OCI-LY1 (cell line): ENCODE measurements around the gene TMEM79.

Experiments used
- CTCF ChIP-seq: fragments of 200-600 bp; sonication (generic), shearing (Covaris generic); IDR thresholded peaks from 2 replicates; pipeline ENCODE4 v1.5.1; 2017; ENCODE audit warnings: mild to moderate bottlenecking, antibody characterized with exemption, low read length, moderate library complexity, mixed read lengths
- EZH2 ChIP-seq: fragments of 200-600 bp; sonication (generic), shearing (Covaris generic); IDR thresholded peaks from 2 replicates; pipeline ENCODE4 v1.8.0; 2017; ENCODE audit warnings: borderline replicate concordance, mixed run types, mild to moderate bottlenecking, antibody characterized with exemption, low read length, moderate library complexity, mixed read lengths

GRCh38 chr1:156246241-156246780 is 37.8 kb upstream of the TMEM79 start:
- TF ChIP-seq CTCF (no peak), EZH2 (no peak)
